HL-60 (cell line): Measurements from ENCODE around the gene GALNT14.

Source experiments
- DNase-seq, 2 experiments: peaks; one replicate each; pipeline ENCODE4 v3.0.0-alpha.2; 2010 to 2020; ENCODE audit warnings: low read depth in 1 of 2, low spot score in 1 of 2
- H3K27ac ChIP-seq: fragments of 250-450 bp; sonication (Bioruptor Pico); replicated peaks from 2 replicates; pipeline ENCODE4 v1.5.1; 2020; ENCODE audit warnings: mild to moderate bottlenecking, moderate library complexity
- H3K27me3 ChIP-seq: fragments of 250-450 bp; sonication (Bioruptor Pico); 2 replicates; pipeline ENCODE4 v1.5.1; 2021; ENCODE audit warnings: mild to moderate bottlenecking, moderate library complexity; ENCODE audit not compliant: insufficient read depth, poor library complexity, severe bottlenecking
- H3K4me3 ChIP-seq: replicated peaks from 2 replicates; pipeline ENCODE4 v1.5.1; 2011; ENCODE audit warnings: mild to moderate bottlenecking, control low read depth, low read length; ENCODE audit not compliant: insufficient read depth
- CTCF ChIP-seq: IDR thresholded peaks from one replicate; pipeline ENCODE4 v1.5.1; 2011; ENCODE audit warnings: low read length, control low read depth, inconsistent platforms; ENCODE audit not compliant: insufficient read depth
- GABPA ChIP-seq: IDR thresholded peaks from 2 replicates; pipeline ENCODE4 v1.6.1; 2012; ENCODE audit warnings: low read depth
- POLR2AphosphoS5 ChIP-seq: IDR thresholded peaks from 2 replicates; pipeline ENCODE4 v1.6.1; 2012; ENCODE audit warnings: low read depth
- SPI1 ChIP-seq: IDR thresholded peaks from 2 replicates; pipeline ENCODE4 v1.6.1; 2012; ENCODE audit warnings: low read depth, mild to moderate bottlenecking, borderline replicate concordance
- TF ChIP-seq, protein P1 (sequence below): IDR thresholded peaks from 2 replicates; pipeline ENCODE4 v1.6.1; 2012; ENCODE audit warnings: low read depth; ENCODE audit not compliant: insufficient replicate concordance

GALNT14 gene

GRCh38 chr2:31136000-31136399, 2.2 kb downstream of the GALNT14 start:
- DNase-seq = no peak
- Histone ChIP-seq H3K27ac (no peak overlapping the region), H3K27me3 (peaks cover 5% of the 10 kb centered on the region), H3K4me3 (no peak overlapping the region)
- TF ChIP-seq POLR2AphosphoS5 (no peak), SPI1 (no peak), GABPA (no peak), CTCF (no peak)
- TF ChIP-seq, protein P1, sequence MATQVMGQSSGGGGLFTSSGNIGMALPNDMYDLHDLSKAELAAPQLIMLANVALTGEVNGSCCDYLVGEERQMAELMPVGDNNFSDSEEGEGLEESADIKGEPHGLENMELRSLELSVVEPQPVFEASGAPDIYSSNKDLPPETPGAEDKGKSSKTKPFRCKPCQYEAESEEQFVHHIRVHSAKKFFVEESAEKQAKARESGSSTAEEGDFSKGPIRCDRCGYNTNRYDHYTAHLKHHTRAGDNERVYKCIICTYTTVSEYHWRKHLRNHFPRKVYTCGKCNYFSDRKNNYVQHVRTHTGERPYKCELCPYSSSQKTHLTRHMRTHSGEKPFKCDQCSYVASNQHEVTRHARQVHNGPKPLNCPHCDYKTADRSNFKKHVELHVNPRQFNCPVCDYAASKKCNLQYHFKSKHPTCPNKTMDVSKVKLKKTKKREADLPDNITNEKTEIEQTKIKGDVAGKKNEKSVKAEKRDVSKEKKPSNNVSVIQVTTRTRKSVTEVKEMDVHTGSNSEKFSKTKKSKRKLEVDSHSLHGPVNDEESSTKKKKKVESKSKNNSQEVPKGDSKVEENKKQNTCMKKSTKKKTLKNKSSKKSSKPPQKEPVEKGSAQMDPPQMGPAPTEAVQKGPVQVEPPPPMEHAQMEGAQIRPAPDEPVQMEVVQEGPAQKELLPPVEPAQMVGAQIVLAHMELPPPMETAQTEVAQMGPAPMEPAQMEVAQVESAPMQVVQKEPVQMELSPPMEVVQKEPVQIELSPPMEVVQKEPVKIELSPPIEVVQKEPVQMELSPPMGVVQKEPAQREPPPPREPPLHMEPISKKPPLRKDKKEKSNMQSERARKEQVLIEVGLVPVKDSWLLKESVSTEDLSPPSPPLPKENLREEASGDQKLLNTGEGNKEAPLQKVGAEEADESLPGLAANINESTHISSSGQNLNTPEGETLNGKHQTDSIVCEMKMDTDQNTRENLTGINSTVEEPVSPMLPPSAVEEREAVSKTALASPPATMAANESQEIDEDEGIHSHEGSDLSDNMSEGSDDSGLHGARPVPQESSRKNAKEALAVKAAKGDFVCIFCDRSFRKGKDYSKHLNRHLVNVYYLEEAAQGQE = no peak

DNA sequence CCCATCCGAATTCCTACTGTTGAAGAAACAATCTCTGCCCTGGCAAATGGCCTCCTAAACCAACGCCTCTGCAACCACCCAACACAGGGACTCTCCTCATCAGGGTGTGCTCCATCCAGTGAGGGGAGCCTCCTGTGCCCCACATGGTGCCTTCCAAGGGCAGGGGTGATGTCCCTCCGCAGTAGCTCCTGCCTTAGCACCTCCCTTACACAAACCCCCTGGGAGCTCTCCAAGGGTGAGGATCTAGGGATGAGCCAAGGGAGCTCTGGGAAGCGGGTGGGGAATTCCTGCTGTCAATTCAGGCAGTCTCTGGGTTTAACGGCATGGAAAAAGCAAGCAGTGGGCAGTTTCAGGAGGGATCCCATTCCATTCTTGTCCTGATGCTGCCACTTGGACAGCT, 3.8 kb downstream of the GALNT14 start:
- no peak for DNase-seq
- no peak for TF ChIP-seq CTCF
- TF ChIP-seq, protein P1 = no peak
- TF ChIP-seq SPI1 = no peak
- no peak for TF ChIP-seq POLR2AphosphoS5
- no peak for TF ChIP-seq GABPA
- no peak overlapping the region for H3K27ac ChIP-seq
- H3K27me3 ChIP-seq = peaks cover 5% of the 10 kb centered on the region
- no peak overlapping the region for H3K4me3 ChIP-seq

DNA sequence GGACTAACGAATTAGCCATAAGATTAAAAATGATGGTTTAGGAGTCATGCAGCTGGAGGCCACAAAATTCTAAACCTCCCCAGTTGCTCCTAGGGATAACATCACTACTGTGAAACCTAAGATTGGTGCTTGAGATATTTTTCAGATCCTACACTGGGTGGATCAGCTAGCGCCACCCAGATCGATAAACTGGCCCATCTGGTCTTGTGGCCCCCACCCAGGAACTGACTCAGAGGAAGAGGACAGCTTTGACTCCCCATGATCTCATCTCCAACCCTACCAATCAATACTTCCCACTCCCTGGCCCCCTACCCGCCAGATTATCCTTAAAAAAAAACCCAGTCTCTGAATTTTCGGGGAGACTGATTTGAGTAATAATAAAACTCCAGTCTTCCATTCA, 5.5 kb downstream of the GALNT14 start:
- Histone ChIP-seq H3K4me3 (no peak overlapping the region), H3K27me3 (no peaks in the 10 kb centered on the region), H3K27ac (no peak overlapping the region)
- DNase-seq = no peak
- TF ChIP-seq GABPA (no peak), SPI1 (no peak), POLR2AphosphoS5 (no peak), CTCF (no peak)
- TF ChIP-seq, protein P1 = no peak
